GM19452 (cell line): Measurements from ENCODE around the gene GPANK1.

Source experiments
- ATAC-seq: cut with Tn5 transposase; IDR thresholded peaks from one replicate; pipeline ENCODE4 v1.9.1; 2021; ENCODE audit not compliant: unreplicated experiment

Gene GPANK1

GRCh38 chr6:31642798-31643570, 21.8 kb downstream of the GPANK1 start:
- ATAC-seq = no peak

- no peak for ATAC-seq
These were observed 23.4 kb downstream of the GPANK1 start for GRCh38 chr6:31641370-31641769.

GRCh38 chr6:31640612-31641011, 24.2 kb downstream of the GPANK1 start:
- ATAC-seq = no peak

GRCh38 chr6:31639449-31639861, 25.3 kb downstream of the GPANK1 start:
- no peak for ATAC-seq

- no peak for ATAC-seq
These were observed 25.8 kb downstream of the GPANK1 start for GRCh38 chr6:31639043-31639442.

- ATAC-seq = no peak
These were observed 27.9 kb downstream of the GPANK1 start for GRCh38 chr6:31636698-31637596.

GRCh38 chr6:31634969-31635575, 29.7 kb downstream of the GPANK1 start:
- ATAC-seq = no peak

- no peak for ATAC-seq
These were observed 30.7 kb downstream of the GPANK1 start for GRCh38 chr6:31634131-31634530.

- no peak for ATAC-seq
These were observed 31.4 kb downstream of the GPANK1 start for GRCh38 chr6:31633447-31633846.

- no peak for ATAC-seq
These were observed 32.4 kb downstream of the GPANK1 start for GRCh38 chr6:31632279-31632946.

GRCh38 chr6:31631681-31632278, 33.0 kb downstream of the GPANK1 start:
- ATAC-seq = no peak

GRCh38 chr6:31631209-31631608, 33.6 kb downstream of the GPANK1 start:
- no peak for ATAC-seq

- ATAC-seq = no peak
These were observed 34.4 kb downstream of the GPANK1 start for GRCh38 chr6:31630177-31630934.

- no peak for ATAC-seq
These were observed 35.8 kb downstream of the GPANK1 start for GRCh38 chr6:31629014-31629413.

GRCh38 chr6:31627690-31628287, 37.0 kb downstream of the GPANK1 start:
- no peak for ATAC-seq

GRCh38 chr6:31626952-31627351, 37.8 kb downstream of the GPANK1 start:
- ATAC-seq = no peak

- no peak for ATAC-seq
These were observed 40.7 kb downstream of the GPANK1 start for GRCh38 chr6:31624070-31624469.

- ATAC-seq = no peak
These were observed 42.1 kb downstream of the GPANK1 start for GRCh38 chr6:31622684-31623091.

GRCh38 chr6:31621991-31622390, 42.8 kb downstream of the GPANK1 start:
- ATAC-seq = no peak
